HEK293T (cell line): ENCODE measurements around the gene ATP4B.

ENCODE experiments used
- CTCF ChIA-PET: fragments of 350-600 bp; formaldehyde crosslinking; extraction: SDS; loops from one replicate; lab custom pipeline; 2021; ENCODE audit warnings: antibody characterized with exemption, inconsistent platforms; lab: Yijun Ruan, JAX
- POLR2A ChIA-PET: fragments of 350-600 bp; formaldehyde crosslinking; extraction: SDS; loops from one replicate; lab custom pipeline; 2020; ENCODE audit warnings: antibody characterized with exemption, inconsistent platforms; lab: Yijun Ruan, JAX
- DNase-seq: peaks from one replicate; pipeline ENCODE4 v3.0.0; 2012; ENCODE audit warnings: mixed read lengths; ENCODE audit errors: extremely low spot score
- ARNT ChIP-seq: fragments of 450-650 bp; IDR thresholded peaks from 2 replicates; pipeline ENCODE4 v1.6.1; 2017; ENCODE audit warnings: mild to moderate bottlenecking
- BHLHE40 ChIP-seq: fragments of 450-650 bp; IDR thresholded peaks from 2 replicates; pipeline ENCODE4 v1.6.1; 2016; ENCODE audit warnings: mild to moderate bottlenecking, moderate library complexity, borderline replicate concordance
- CTBP1 ChIP-seq: fragments of 450-650 bp; IDR thresholded peaks from 2 replicates; pipeline ENCODE4 v1.6.1; 2016; ENCODE audit warnings: borderline replicate concordance
- ELF4 ChIP-seq: fragments of 450-650 bp; IDR thresholded peaks from 2 replicates; pipeline ENCODE4 v1.6.1; 2017; ENCODE audit warnings: antibody characterized with exemption
- FOXA1 ChIP-seq: fragments of 450-650 bp; IDR thresholded peaks from 2 replicates; pipeline ENCODE4 v1.6.1; 2016; ENCODE audit warnings: mild to moderate bottlenecking
- FOXK2 ChIP-seq: fragments of 450-650 bp; IDR thresholded peaks from 2 replicates; pipeline ENCODE4 v1.6.1; 2016; ENCODE audit warnings: mild to moderate bottlenecking
- FOXM1 ChIP-seq: fragments of 450-650 bp; IDR thresholded peaks from 2 replicates; pipeline ENCODE4 v1.6.1; 2017; ENCODE audit warnings: mild to moderate bottlenecking, borderline replicate concordance
- HDGF ChIP-seq: fragments of 450-650 bp; IDR thresholded peaks from 2 replicates; pipeline ENCODE4 v1.6.1; 2017; ENCODE audit warnings: antibody characterized with exemption, borderline replicate concordance
- L3MBTL2 ChIP-seq: fragments of 450-650 bp; conservative IDR thresholded peaks from 2 replicates; pipeline ENCODE4 v1.6.1; 2016; ENCODE audit warnings: mild to moderate bottlenecking
- LEF1 ChIP-seq: fragments of 450-650 bp; IDR thresholded peaks from 2 replicates; pipeline ENCODE4 v1.6.1; 2017; ENCODE audit warnings: mild to moderate bottlenecking, borderline replicate concordance
- NFRKB ChIP-seq: fragments of 450-650 bp; IDR thresholded peaks from 2 replicates; pipeline ENCODE4 v1.6.1; 2016; ENCODE audit warnings: mild to moderate bottlenecking, moderate library complexity
- SP1 ChIP-seq: fragments of 450-650 bp; IDR thresholded peaks from 2 replicates; pipeline ENCODE4 v1.6.1; 2017
- SUZ12 ChIP-seq: fragments of 450-650 bp; IDR thresholded peaks from 2 replicates; pipeline ENCODE4 v1.6.1; 2016; ENCODE audit warnings: mild to moderate bottlenecking
- TARDBP ChIP-seq: fragments of 450-650 bp; IDR thresholded peaks from 2 replicates; pipeline ENCODE4 v1.6.1; 2016
- ZNF384 ChIP-seq: fragments of 450-650 bp; IDR thresholded peaks from 2 replicates; pipeline ENCODE4 v1.6.1; 2016
- TF ChIP-seq, protein P1 (sequence below): fragments of 450-650 bp; IDR thresholded peaks from 2 replicates; pipeline ENCODE4 v1.6.1; 2016

The ATP4B gene

DNA sequence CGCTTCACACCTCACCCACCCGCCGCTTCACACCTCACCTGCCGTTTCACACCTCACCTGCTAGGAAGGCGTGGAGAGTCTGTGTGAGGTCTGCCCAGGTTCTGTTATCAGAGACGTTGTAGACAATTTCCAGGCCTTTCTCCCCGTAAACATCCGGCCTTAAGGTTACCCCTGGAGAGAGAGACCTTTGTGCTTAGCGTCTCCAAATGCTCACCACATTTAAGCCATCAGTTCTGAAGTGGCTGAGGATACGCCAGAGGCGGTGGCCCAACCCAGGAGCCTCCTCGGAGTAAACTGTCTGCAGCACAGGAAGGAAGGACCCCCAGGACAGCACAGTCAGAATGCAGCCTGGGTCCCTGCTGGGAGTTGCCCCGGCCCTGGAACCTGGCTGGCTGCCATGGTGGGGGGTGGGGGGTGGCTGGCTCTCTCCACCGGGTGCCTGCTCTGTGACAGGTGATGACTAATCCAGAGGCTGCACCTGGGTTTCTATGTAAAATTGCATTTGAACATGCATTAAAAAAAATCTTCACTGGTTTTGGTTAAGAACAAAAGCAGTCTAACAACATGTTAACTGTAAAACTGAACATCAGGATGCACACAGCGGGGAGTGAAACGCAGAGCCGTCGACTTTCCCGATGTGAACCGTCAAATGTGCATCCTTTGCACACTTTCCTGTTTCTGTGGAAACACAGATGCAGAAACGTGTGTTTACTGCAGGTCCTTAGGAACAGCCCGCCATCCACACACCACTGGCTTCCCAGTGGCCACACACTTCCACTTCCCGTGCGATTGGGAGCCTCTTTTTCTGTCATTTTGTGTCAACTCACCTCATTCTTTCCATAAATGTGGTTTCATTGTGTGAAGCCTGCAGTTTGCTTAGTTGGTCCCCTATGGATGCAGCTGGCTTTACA lies 4.5 kb downstream of the ATP4B start:
- TF ChIP-seq, protein P1, sequence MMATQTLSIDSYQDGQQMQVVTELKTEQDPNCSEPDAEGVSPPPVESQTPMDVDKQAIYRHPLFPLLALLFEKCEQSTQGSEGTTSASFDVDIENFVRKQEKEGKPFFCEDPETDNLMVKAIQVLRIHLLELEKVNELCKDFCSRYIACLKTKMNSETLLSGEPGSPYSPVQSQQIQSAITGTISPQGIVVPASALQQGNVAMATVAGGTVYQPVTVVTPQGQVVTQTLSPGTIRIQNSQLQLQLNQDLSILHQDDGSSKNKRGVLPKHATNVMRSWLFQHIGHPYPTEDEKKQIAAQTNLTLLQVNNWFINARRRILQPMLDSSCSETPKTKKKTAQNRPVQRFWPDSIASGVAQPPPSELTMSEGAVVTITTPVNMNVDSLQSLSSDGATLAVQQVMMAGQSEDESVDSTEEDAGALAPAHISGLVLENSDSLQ, result no peak
- TF ChIP-seq BHLHE40 (no peak), CTBP1 (no peak), TARDBP (no peak), LEF1 (no peak), FOXK2 (no peak), SUZ12 (no peak), SP1 (no peak), ZNF384 (no peak), FOXM1 (no peak), ELF4 (no peak), L3MBTL2 (no peak), NFRKB (no peak)
- DNase-seq, result no peak
- ChIA-PET CTCF (no interaction called here), POLR2A (no interaction called here)

DNA sequence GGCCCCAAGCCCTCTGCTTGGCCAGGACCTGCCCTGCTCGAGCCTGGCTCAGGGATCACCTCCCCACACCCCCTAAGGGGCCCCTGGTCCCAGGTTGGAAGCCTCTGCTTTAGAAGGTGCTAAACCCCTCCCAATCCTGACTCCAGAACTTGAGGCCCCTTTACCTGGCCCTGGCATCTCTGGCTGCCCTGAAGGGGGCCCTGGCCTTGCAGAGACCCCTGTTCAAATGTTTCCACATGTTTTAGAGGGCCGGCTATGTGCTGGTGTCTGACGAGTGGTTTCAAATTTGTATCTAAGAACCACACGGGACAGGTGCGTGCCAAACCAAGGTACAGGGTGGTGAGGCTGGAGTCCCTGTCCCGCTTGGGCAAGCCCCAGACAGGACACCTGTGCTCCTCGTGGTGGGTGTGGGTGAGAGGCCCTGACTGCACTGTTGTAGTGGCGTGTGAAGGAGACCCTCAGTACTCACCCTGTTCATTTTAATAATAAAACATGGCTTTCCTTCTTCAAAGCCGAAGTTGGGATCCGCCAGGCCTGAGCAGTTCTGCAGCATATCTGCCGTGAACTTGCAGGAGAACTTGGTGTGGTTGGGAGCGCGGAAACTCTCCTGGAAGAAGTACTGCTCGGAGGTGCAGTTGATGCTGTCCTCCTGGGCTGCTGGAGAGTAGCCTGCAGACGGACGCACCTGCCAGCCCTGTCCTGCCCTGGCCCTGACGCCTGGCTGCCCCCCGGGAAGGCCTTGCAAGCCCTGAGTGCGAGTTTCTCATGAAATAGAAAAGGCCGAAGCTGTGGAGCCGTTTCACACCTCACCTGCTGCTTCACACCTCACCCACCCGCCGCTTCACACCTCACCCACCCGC lies 5.4 kb downstream of the ATP4B start:
- CTCF ChIA-PET, result no interaction called here
- no peak for TF ChIP-seq LEF1
- TF ChIP-seq SUZ12, result no peak
- TF ChIP-seq CTBP1, result no peak
- no peak for TF ChIP-seq BHLHE40
- no peak for TF ChIP-seq ARNT
- no peak for TF ChIP-seq FOXA1
- no peak for TF ChIP-seq L3MBTL2
- no peak for TF ChIP-seq FOXK2
- no peak for TF ChIP-seq HDGF
- no peak for TF ChIP-seq ZNF384
- no peak for TF ChIP-seq TARDBP
- TF ChIP-seq ELF4, result no peak
- no peak for TF ChIP-seq NFRKB
- TF ChIP-seq, protein P1, result no peak
- TF ChIP-seq FOXM1, result no peak
- no peak for TF ChIP-seq SP1
- DNase-seq, result no peak
- POLR2A ChIA-PET, result no interaction called here

DNA sequence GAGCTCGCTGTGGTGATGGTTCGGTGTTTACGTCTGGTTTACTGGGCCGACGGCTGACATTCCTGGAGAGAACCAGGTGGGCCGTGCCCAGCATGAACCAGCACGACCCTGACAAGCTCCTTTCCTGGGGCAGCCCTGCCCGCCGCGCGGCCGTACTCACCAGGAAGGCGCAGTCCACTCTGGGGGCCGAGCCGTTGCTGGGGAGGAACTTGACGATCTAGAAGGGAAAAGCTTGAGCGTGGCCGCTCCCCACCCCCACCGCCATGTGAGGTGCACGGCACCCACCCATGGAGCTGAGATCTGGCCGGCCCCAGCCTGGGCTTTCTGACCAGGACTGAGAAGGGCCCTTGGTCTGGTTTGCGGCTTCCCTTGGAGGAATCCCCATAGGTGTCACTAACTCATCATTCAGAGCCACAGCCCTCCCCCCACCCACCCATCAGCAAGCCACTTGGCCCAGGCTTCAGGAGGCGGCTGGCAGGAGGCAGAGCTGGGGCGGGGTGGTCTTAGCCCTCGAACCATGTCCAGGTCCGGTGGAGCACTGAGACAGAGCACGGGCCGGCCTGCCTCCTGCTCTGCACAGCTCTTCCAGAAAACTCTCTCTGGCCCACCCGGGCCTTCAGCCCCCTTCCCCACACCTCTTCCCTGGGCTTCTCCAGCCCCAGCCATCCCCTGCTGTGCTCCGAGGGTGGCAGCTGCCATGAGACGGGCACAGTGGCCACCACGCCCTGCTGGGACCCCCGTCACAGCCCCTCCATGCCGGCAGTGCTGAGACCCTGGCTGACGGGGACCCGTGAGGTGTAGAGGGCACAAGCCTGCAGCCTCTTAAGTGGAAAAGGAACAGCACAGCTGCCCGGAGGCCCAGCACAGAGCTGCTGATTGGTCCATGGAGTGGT lies 6.2 kb downstream of the ATP4B start:
- ChIA-PET CTCF (no interaction called here), POLR2A (no interaction called here)
- no peak for DNase-seq
- no peak for TF ChIP-seq ELF4
- TF ChIP-seq LEF1, result no peak
- TF ChIP-seq FOXM1, result no peak
- TF ChIP-seq L3MBTL2, result no peak
- no peak for TF ChIP-seq ARNT
- no peak for TF ChIP-seq HDGF
- no peak for TF ChIP-seq TARDBP
- no peak for TF ChIP-seq NFRKB
- TF ChIP-seq BHLHE40, result no peak
- TF ChIP-seq, protein P1, result no peak
- no peak for TF ChIP-seq SP1
- TF ChIP-seq ZNF384, result no peak
- TF ChIP-seq FOXA1, result no peak
- no peak for TF ChIP-seq CTBP1
- TF ChIP-seq FOXK2, result no peak
- TF ChIP-seq SUZ12, result no peak

DNA sequence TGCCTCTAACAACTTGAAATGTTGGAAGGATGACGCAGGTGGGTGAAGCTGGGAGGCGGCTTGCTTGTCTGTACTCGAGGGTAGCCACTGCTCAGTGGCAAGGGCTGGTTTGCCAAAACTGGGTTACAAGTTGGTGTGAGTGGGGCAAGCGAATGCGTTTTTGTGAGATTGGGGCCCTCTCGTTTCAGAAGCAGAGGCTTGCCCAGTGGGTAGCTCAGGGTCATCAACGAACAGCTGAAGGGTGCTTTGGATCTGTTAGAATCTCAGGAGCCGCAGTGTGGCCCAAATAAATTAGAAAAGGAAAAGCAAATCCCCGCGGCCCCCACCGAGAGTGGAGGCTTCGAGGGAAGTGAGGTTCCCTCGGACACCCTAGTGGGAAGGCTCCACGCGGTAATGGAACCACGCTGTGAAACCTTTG lies 7.3 kb downstream of the ATP4B start:
- DNase-seq, result no peak
- ChIA-PET POLR2A (no interaction called here), CTCF (no interaction called here)
- no peak for TF ChIP-seq SUZ12
- TF ChIP-seq, protein P1, result no peak
- no peak for TF ChIP-seq ARNT
- TF ChIP-seq HDGF, result no peak
- TF ChIP-seq FOXK2, result no peak
- TF ChIP-seq LEF1, result no peak
- no peak for TF ChIP-seq ELF4
- no peak for TF ChIP-seq NFRKB
- no peak for TF ChIP-seq FOXM1
- no peak for TF ChIP-seq FOXA1
- TF ChIP-seq TARDBP, result no peak
